VCaP (cell line): ENCODE results near the gene GIT1.
"Not testable (repeated sequence)": the region's sequence is repeated elsewhere in the genome, so short reads cannot be mapped to it uniquely, and the experiment has no call there.

Experiments
- H3K27ac ChIP-seq: fragments of 450-650 bp; 2 replicates; pipeline ENCODE4 v1.5.1; 2017
- CTCF ChIP-seq: fragments of 450-650 bp; conservative IDR thresholded peaks from 2 replicates; pipeline ENCODE4 v1.5.1; 2017; ENCODE audit warnings: mild to moderate bottlenecking, moderate library complexity

Gene GIT1

GRCh38 chr17:29565643-29566472 lies 23.6 kb downstream of the GIT1 start:
- no peak for TF ChIP-seq CTCF
- H3K27ac ChIP-seq, result peak overlapping the region; percentile 89

- no peak for TF ChIP-seq CTCF
- H3K27ac ChIP-seq, result no peak overlapping the region
Measured at GRCh38 chr17:29563816-29564215, 25.6 kb downstream of the GIT1 start.

GRCh38 chr17:29562615-29563014 lies 26.8 kb downstream of the GIT1 start:
- no peak overlapping the region for H3K27ac ChIP-seq
- TF ChIP-seq CTCF, result no peak

- TF ChIP-seq CTCF, result no peak
- no peak overlapping the region for H3K27ac ChIP-seq
Measured at GRCh38 chr17:29561554-29562517, 27.6 kb downstream of the GIT1 start.

GRCh38 chr17:29560316-29560715 lies 29.1 kb downstream of the GIT1 start:
- no peak for TF ChIP-seq CTCF
- no peak overlapping the region for H3K27ac ChIP-seq

GRCh38 chr17:29559640-29560039 lies 29.8 kb downstream of the GIT1 start:
- TF ChIP-seq CTCF, result no peak
- H3K27ac ChIP-seq, result no peak overlapping the region

GRCh38 chr17:29558139-29558538 lies 31.3 kb downstream of the GIT1 start:
- H3K27ac ChIP-seq, result not testable (repeated sequence)
